Skeletal muscle tissue (tissue), 4 donors: ENCODE data around the gene SYTL3. TPM values are rescaled to one million over a fixed set of nuclear protein-coding genes. Genes with fewer than 3 reads are reported as not detected.

Experiments used
- H3K27ac ChIP-seq: one replicate; pipeline ENCODE4 v1.7.0; 2013; ENCODE audit warnings: mild to moderate bottlenecking, low read depth, low read length, inconsistent platforms
- H3K27me3 ChIP-seq, 3 donors: one replicate each; pipeline ENCODE4 v1.7.0; 2013; ENCODE audit warnings: low read length in 3 of 3; ENCODE audit not compliant: control insufficient read depth in 3 of 3, insufficient read depth in 3 of 3
- H3K36me3 ChIP-seq, 3 donors: one replicate each; pipeline ENCODE4 v1.7.0; 2013; ENCODE audit warnings: low read length in 3 of 3; ENCODE audit not compliant: control insufficient read depth in 3 of 3, insufficient read depth in 3 of 3
- H3K4me1 ChIP-seq, 3 donors: one replicate each; pipeline ENCODE4 v1.7.0; 2013; ENCODE audit warnings: low read length in 3 of 3, mild to moderate bottlenecking in 3 of 3; ENCODE audit not compliant: control insufficient read depth in 3 of 3, insufficient read depth in 3 of 3
- H3K4me3 ChIP-seq, 3 donors: one replicate each; pipeline ENCODE4 v1.7.0; 2013; ENCODE audit warnings: low read length in 3 of 3
- H3K9ac ChIP-seq, 3 donors: one replicate each; pipeline ENCODE4 v1.7.0; 2013; ENCODE audit warnings: low read length in 3 of 3, mild to moderate bottlenecking in 3 of 3, moderate library complexity in 2 of 3, low read depth in 1 of 3
- H3K9me3 ChIP-seq, 3 donors: one replicate each; pipeline ENCODE4 v1.7.0; 2013; ENCODE audit warnings: low read length in 3 of 3; ENCODE audit not compliant: control insufficient read depth in 3 of 3
- total RNA-seq: library from RNA; depleted of rRNA; stranded (reverse); fragments of >200 nt; gene quantifications from one replicate; pipeline ENCODE4 v1.2.3, GENCODE V29; 2014
- donor health status: Osteomylitis.

Gene SYTL3
- total RNA-seq, 1 donor from 2014 or later = 5.7 TPM

- peaks cover 11 to 15% (median 13%) of the 10 kb centered on the region in 3 donors for H3K4me1 ChIP-seq
- H3K36me3 ChIP-seq = no peaks in the 10 kb centered on the region
- H3K9ac ChIP-seq = peak overlapping the region in 1 of 3 donors; percentile 33
- no peak overlapping the region for H3K4me3 ChIP-seq
- H3K27ac ChIP-seq = no peak overlapping the region
- H3K9me3 ChIP-seq = no peaks in the 10 kb centered on the region
- H3K27me3 ChIP-seq = no peaks in the 10 kb centered on the region
Measured at GRCh38 chr6:158705386-158706126, 55.7 kb downstream of the SYTL3 start.

GRCh38 chr6:158706369-158706982 is 56.6 kb downstream of the SYTL3 start:
- Histone ChIP-seq H3K36me3 (no peaks in the 10 kb centered on the region), H3K4me1 (peaks cover 11 to 15% (median 13%) of the 10 kb centered on the region in 3 donors), H3K4me3 (no peak overlapping the region), H3K27me3 (no peaks in the 10 kb centered on the region), H3K9me3 (no peaks in the 10 kb centered on the region), H3K9ac (no peak overlapping the region), H3K27ac (no peak overlapping the region)

GRCh38 chr6:158707120-158707820 is 57.4 kb downstream of the SYTL3 start:
- H3K9ac ChIP-seq = no peak overlapping the region
- H3K4me3 ChIP-seq = no peak overlapping the region
- H3K36me3 ChIP-seq = no peaks in the 10 kb centered on the region
- H3K4me1 ChIP-seq = peaks cover 11 to 15% (median 13%) of the 10 kb centered on the region in 3 donors
- H3K27ac ChIP-seq = no peak overlapping the region
- H3K9me3 ChIP-seq = no peaks in the 10 kb centered on the region
- H3K27me3 ChIP-seq = no peaks in the 10 kb centered on the region

GRCh38 chr6:158707821-158708195 is 58.0 kb downstream of the SYTL3 start:
- Histone ChIP-seq H3K4me3 (no peak overlapping the region), H3K9me3 (no peaks in the 10 kb centered on the region), H3K4me1 (peaks cover 11 to 15% (median 13%) of the 10 kb centered on the region in 3 donors), H3K36me3 (no peaks in the 10 kb centered on the region), H3K9ac (no peak overlapping the region), H3K27ac (no peak overlapping the region), H3K27me3 (no peaks in the 10 kb centered on the region)

DNA sequence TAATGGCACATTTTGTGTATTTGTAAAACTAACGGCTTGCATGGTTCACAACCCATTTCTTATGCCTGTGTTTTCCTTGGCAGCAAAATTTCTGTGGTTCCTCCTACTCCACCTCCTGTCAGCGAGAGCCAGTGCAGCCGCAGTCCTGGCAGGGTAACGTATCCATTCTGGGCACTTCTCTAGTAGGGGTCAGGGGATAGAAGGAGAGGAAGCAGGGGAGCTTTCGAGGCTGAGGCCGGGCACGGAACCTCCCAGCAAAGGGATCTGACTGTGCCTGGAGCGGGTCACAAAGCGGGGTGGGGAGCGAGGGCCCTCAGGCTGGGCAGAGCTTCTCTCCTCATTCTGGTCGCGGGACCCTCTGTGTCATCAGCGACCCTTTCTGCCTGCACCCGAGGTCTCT is 58.4 kb downstream of the SYTL3 start:
- Histone ChIP-seq H3K27me3 (no peaks in the 10 kb centered on the region), H3K4me1 (peaks cover 11 to 15% (median 13%) of the 10 kb centered on the region in 3 donors), H3K9ac (no peak overlapping the region), H3K9me3 (no peaks in the 10 kb centered on the region), H3K4me3 (no peak overlapping the region), H3K36me3 (peaks cover 0 to under 1% (median 0%) of the 10 kb centered on the region in 3 donors), H3K27ac (no peak overlapping the region)

- no peaks in the 10 kb centered on the region for H3K9me3 ChIP-seq
- no peak overlapping the region for H3K27ac ChIP-seq
Measured at GRCh38 chr6:158709809-158710208, 60.0 kb downstream of the SYTL3 start.

DNA sequence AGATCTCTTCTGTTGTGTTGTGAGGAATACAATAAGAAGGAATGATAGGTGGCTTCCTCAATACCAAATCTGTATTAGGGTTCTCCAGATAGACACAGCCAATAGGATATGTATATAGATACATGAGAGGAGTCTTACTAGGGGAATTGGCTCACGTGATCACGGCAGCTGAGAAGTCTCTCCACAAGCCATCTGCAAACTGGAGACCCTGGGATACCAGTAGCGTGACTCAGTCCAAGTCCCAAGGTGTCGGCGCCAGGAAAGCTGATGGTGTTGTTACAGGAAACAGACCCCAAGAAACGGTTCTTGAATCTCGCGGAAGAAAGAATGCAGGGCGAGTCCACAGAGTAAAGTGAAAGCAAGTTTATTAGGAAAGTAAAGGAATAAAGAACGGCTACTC is 61.4 kb downstream of the SYTL3 start:
- H3K27ac ChIP-seq = no peak overlapping the region
- H3K4me3 ChIP-seq = no peak overlapping the region
- no peak overlapping the region for H3K9ac ChIP-seq
- peaks cover 0 to 3% (median 2%) of the 10 kb centered on the region in 3 donors for H3K4me1 ChIP-seq
- H3K36me3 ChIP-seq = peaks cover 0 to 9% (median 9%) of the 10 kb centered on the region in 3 donors
- H3K27me3 ChIP-seq = no peaks in the 10 kb centered on the region
- H3K9me3 ChIP-seq = no peaks in the 10 kb centered on the region

More at GRCh38 chr6:158709809-158710208, 60.0 kb downstream of the SYTL3 start:
- no peak overlapping the region for H3K9ac ChIP-seq
- peaks cover 0 to 8% (median 7%) of the 10 kb centered on the region in 3 donors for H3K36me3 ChIP-seq
- no peaks in the 10 kb centered on the region for H3K27me3 ChIP-seq
- peaks cover 2 to 6% (median 5%) of the 10 kb centered on the region in 3 donors for H3K4me1 ChIP-seq
- H3K4me3 ChIP-seq = no peak overlapping the region

DNA sequence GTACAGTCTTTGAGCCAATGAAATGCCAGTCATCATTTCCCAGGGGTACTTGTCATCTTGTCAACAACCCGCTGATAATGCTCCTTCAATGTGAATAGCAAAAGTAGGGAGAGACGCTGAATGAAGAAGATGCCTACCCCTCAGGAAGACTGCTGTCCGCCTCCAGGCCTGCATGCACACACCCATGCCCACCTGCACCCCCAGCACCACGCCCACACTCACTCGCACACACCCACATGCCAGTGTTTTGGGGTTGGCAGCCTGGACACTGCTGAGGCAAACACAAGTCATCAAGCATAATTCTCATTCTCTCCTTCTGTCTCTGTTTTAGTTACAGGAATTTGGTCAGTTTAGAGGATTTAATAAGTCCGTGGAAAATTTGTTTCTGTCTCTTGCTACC is 63.6 kb downstream of the SYTL3 start:
- Histone ChIP-seq H3K27ac (no peak overlapping the region), H3K36me3 (peaks cover 0 to 15% (median 9%) of the 10 kb centered on the region in 3 donors), H3K4me1 (peaks cover 0 to 3% (median 0%) of the 10 kb centered on the region in 3 donors), H3K9ac (no peak overlapping the region), H3K4me3 (no peak overlapping the region), H3K9me3 (no peaks in the 10 kb centered on the region), H3K27me3 (no peaks in the 10 kb centered on the region)

GRCh38 chr6:158714706-158715105 is 64.9 kb downstream of the SYTL3 start:
- Histone ChIP-seq H3K9me3 (no peaks in the 10 kb centered on the region), H3K4me1 (peaks cover 0 to 3% (median 0%) of the 10 kb centered on the region in 3 donors), H3K27ac (no peak overlapping the region), H3K36me3 (peaks cover 0 to 18% (median 9%) of the 10 kb centered on the region in 3 donors), H3K9ac (no peak overlapping the region), H3K27me3 (no peaks in the 10 kb centered on the region), H3K4me3 (no peak overlapping the region)
